Activated CD4-positive, alpha-beta memory T cell treated with anti-CD3 and anti-CD28 coated beads for 36 hours (primary cell): Measurements from ENCODE around the gene SETX. TPM values are rescaled to one million over a fixed set of nuclear protein-coding genes. Genes with fewer than 3 reads are reported as not detected.

Source experiments
- CTCF ChIA-PET: fragments of 350-600 bp; sonication (Branson Sonifier 250); formaldehyde crosslinking; loops from one replicate; lab custom pipeline; 2021; ENCODE audit warnings: antibody characterized with exemption, inconsistent platforms; lab: Charles Lee
- POLR2A ChIA-PET: fragments of 350-600 bp; sonication (Branson Sonifier 250); formaldehyde crosslinking; loops from one replicate; lab custom pipeline; 2021; ENCODE audit warnings: antibody characterized with exemption; lab: Charles Lee
- DNase-seq: peaks from one replicate; pipeline ENCODE4 v3.0.0-alpha.2; 2020
- H3K27ac Mint-ChIP-seq: one replicate; pipeline ENCODE4 v1.8.0; 2021; ENCODE audit warnings: mixed read lengths
- H3K27me3 Mint-ChIP-seq: one replicate; pipeline ENCODE4 v1.8.0; 2021; ENCODE audit warnings: mixed read lengths
- H3K36me3 Mint-ChIP-seq: one replicate; pipeline ENCODE4 v1.8.0; 2021; ENCODE audit warnings: mixed read lengths
- H3K4me1 Mint-ChIP-seq: one replicate; pipeline ENCODE4 v1.8.0; 2021; ENCODE audit warnings: low read depth, mixed read lengths
- H3K4me3 Mint-ChIP-seq: one replicate; pipeline ENCODE4 v1.8.0; 2021; ENCODE audit warnings: mild to moderate bottlenecking, mixed read lengths
- H3K9me3 Mint-ChIP-seq: one replicate; pipeline ENCODE4 v1.8.0; 2021; ENCODE audit warnings: mixed read lengths
- intact Hi-C: fragments of 100-400 bp; cut with micrococcal nuclease; formaldehyde crosslinking; loops from one replicate; pipeline ENCODE4 v1.15.1; 2023
- total RNA-seq, 2 experiments: library from RNA; stranded (reverse); gene quantifications; one replicate each; pipeline ENCODE4 v1.2.3, GENCODE V29; 2021

Gene SETX
- total RNA-seq, 2 experiments from 2014 or later: 41.6 to 42.3 TPM

DNA sequence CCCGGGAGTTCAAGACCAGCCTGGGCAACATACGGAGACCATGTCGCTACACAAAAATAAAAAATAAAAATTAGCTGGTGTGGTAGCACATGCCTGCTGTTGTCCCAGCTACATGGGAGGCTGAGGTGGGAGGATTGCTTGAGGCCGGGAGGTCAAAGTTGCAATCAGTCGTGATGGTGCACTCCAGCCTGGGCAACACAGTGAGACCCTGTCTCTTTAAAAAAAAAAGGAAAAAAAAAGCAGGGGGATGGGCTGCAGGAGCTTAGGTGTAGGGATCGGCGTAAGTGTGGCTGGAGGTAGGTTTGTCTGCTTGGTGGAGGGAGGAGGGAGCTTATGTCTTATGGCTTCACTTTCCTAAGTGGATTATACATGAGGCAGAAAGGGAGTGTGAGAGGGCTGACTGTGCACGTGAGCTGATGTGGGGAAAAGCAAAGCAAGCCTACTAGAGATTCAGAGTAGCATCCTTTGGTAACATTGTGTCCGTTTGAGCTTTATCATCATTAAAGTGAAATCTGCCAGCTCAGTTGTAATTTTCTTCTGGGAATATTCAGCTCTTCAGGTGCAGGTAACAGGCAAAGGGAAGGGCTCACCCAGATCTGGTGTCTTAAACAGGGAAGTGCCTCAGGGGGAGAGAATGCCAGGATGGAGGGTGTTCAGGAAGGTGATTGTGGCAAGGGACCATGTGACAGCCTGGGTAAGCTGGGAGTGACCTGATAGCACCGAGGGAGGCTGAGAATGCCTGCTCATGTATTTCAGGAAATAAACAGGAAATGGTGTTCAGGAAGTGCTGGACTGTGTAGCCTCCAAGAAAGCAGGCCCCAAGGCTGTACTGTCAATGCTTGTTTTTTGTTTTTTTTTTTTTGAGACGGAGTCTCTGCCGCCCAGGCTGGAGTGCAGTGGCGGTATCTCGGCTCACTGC is 17.6 kb upstream of the SETX start:
- H3K4me1 Mint-ChIP-seq: peaks cover 15% of the 10 kb centered on the region
- H3K4me3 Mint-ChIP-seq: no peak overlapping the region
- DNase-seq: no peak
- no peaks in the 10 kb centered on the region for H3K9me3 Mint-ChIP-seq
- intact Hi-C loops: loop anchor here (1.0 kb wide), 1 partner anchor 22 kb away; no protein-coding TSS in a partner anchor
- CTCF ChIA-PET: interaction anchor here (1.1 kb wide), 1 partner anchor 113 kb away, joined by 4 read pairs; no protein-coding TSS in a partner anchor
- peaks cover 17% of the 10 kb centered on the region for H3K36me3 Mint-ChIP-seq
- POLR2A ChIA-PET: interaction anchor here (0.6 to 1.1 kb wide), 4 partner anchors 18 to 268 kb away, joined by 3 to 5 read pairs (median 4); partner anchors contain the start of gene SETX
- H3K27ac Mint-ChIP-seq: peak overlapping the region; percentile 6
- H3K27me3 Mint-ChIP-seq: no peaks in the 10 kb centered on the region

- H3K9me3 Mint-ChIP-seq: no peaks in the 10 kb centered on the region
- H3K4me1 Mint-ChIP-seq: peaks cover 15% of the 10 kb centered on the region
- no peaks in the 10 kb centered on the region for H3K27me3 Mint-ChIP-seq
- DNase-seq: no peak
- peaks cover 9% of the 10 kb centered on the region for H3K36me3 Mint-ChIP-seq
- intact Hi-C loops: no loop called here
- CTCF ChIA-PET: interaction anchor here (0.6 kb wide), 1 partner anchor 44 kb away, joined by 5 read pairs; no protein-coding TSS in a partner anchor
- H3K4me3 Mint-ChIP-seq: no peak overlapping the region
- POLR2A ChIA-PET: no interaction called here
- H3K27ac Mint-ChIP-seq: no peak overlapping the region
These were observed 15.8 kb upstream of the SETX start for GRCh38 chr9:132370592-132370991.

DNA sequence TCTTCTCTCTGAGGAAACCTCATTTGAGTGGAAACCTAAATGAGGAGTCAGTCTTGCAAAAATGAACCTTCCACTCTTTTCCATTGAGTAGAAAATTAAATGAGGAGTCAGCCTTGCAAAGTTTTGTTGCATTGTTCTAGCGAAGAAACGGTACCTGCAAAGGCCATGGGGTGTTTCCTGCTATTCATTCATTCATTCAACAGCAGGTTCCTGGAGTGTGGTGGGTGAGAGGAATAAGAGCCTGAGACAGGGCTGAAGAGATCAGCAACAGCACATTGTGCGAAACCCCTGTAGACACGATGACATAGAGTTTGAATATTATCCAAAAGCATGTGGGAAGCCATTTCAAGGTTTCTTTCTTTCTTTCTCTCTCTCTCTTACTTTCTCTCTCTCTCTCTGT is 14.6 kb upstream of the SETX start:
- no peak for DNase-seq
- no peak overlapping the region for H3K27ac Mint-ChIP-seq
- H3K4me3 Mint-ChIP-seq: no peak overlapping the region
- no peaks in the 10 kb centered on the region for H3K9me3 Mint-ChIP-seq
- intact Hi-C loops: no loop called here
- POLR2A ChIA-PET: interaction anchor here (0.5 kb wide), 1 partner anchor 35 kb away, joined by 3 read pairs; no protein-coding TSS in a partner anchor
- peaks cover 15% of the 10 kb centered on the region for H3K4me1 Mint-ChIP-seq
- H3K36me3 Mint-ChIP-seq: peaks cover 2% of the 10 kb centered on the region
- H3K27me3 Mint-ChIP-seq: no peaks in the 10 kb centered on the region
- CTCF ChIA-PET: no interaction called here

- CTCF ChIA-PET: interaction anchor here (0.8 kb wide), 1 partner anchor 107 kb away, joined by 3 read pairs; no protein-coding TSS in a partner anchor
- no peak for DNase-seq
- Mint-ChIP-seq H3K27me3 (no peaks in the 10 kb centered on the region), H3K4me3 (no peak overlapping the region), H3K27ac (no peak overlapping the region), H3K36me3 (peaks cover 1% of the 10 kb centered on the region), H3K4me1 (peaks cover 6% of the 10 kb centered on the region), H3K9me3 (no peaks in the 10 kb centered on the region)
- intact Hi-C loops: no loop called here
- POLR2A ChIA-PET: no interaction called here
These were observed 13.0 kb upstream of the SETX start for GRCh38 chr9:132367613-132368313.

- H3K27me3 Mint-ChIP-seq: no peaks in the 10 kb centered on the region
- no peak for DNase-seq
- CTCF ChIA-PET: no interaction called here
- POLR2A ChIA-PET: no interaction called here
- no peak overlapping the region for H3K4me3 Mint-ChIP-seq
- H3K9me3 Mint-ChIP-seq: no peaks in the 10 kb centered on the region
- no peaks in the 10 kb centered on the region for H3K4me1 Mint-ChIP-seq
- H3K36me3 Mint-ChIP-seq: peaks cover 1% of the 10 kb centered on the region
- no peak overlapping the region for H3K27ac Mint-ChIP-seq
- intact Hi-C loops: no loop called here
These were observed 11.7 kb upstream of the SETX start for GRCh38 chr9:132366481-132366880.

DNA sequence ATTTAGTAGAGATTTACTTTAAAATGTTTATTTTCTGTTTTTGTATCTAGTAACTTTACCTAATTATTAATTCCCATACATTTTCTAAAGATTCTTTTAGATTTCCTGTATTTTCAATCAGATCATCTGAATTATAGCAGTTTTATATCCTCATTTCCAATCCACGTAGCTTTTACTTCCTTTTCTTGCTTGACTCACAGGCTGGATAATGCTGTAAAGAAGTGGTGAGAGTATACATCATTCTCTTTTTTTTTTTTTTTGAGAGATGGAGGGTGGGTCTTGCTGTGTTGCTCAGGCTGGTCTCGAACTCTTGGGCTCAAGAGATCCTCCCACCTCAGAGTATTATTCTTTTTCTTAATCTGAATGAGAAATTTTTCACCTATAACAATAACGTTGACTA is 11.2 kb upstream of the SETX start:
- Mint-ChIP-seq H3K27ac (no peak overlapping the region), H3K9me3 (no peaks in the 10 kb centered on the region), H3K4me3 (no peak overlapping the region), H3K27me3 (no peaks in the 10 kb centered on the region), H3K4me1 (no peaks in the 10 kb centered on the region), H3K36me3 (no peaks in the 10 kb centered on the region)
- DNase-seq: no peak
- CTCF ChIA-PET: no interaction called here
- intact Hi-C loops: no loop called here
- POLR2A ChIA-PET: no interaction called here

GRCh38 chr9:132364068-132364467 is 9.3 kb upstream of the SETX start:
- Mint-ChIP-seq H3K27me3 (no peaks in the 10 kb centered on the region), H3K4me3 (no peak overlapping the region), H3K4me1 (no peaks in the 10 kb centered on the region), H3K36me3 (no peaks in the 10 kb centered on the region), H3K9me3 (no peaks in the 10 kb centered on the region), H3K27ac (no peak overlapping the region)
- intact Hi-C loops: no loop called here
- POLR2A ChIA-PET: no interaction called here
- DNase-seq: no peak
- CTCF ChIA-PET: no interaction called here

- intact Hi-C loops: loop anchor here (10.0 kb wide), 3 partner anchors 623 to 1663 kb away; partner anchors contain the start of gene EXOSC2
- POLR2A ChIA-PET: no interaction called here
- Mint-ChIP-seq H3K36me3 (peaks cover 16% of the 10 kb centered on the region), H3K9me3 (no peaks in the 10 kb centered on the region), H3K27me3 (no peaks in the 10 kb centered on the region), H3K27ac (no peak overlapping the region), H3K4me3 (no peak overlapping the region), H3K4me1 (peaks cover 14% of the 10 kb centered on the region)
- CTCF ChIA-PET: no interaction called here
- no peak for DNase-seq
These were observed 3.0 kb upstream of the SETX start for GRCh38 chr9:132357764-132358163.

DNA sequence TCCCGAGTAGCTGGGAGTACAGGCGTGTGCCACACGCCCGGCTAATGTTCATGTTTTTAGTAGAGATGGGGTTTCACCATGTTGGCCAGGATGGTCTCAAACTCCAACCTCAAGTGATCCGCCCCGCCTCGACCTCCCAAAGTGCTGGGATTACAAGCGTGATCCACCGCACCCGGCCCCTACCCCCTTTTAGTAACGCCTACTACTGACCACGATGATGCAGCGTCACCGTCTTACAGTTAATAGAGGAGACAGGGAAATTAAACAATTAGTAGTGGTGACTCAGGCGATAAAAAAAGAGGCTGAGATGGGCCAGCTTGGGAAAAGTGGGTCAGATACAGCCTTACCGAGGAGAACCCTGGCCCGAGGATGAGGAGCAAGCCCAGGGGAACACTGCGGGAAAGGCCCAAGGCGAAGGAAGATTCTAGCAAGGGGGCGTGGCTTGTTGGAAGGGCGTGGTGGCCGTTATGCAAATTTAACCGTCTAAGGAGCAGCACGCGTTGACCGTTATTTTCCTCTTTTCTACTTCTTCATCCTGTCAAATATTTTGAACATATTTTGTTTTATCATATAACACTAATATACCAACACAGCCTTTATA is 1.6 kb upstream of the SETX start:
- ChIA-PET CTCF (no interaction called here), POLR2A (no interaction called here)
- H3K27ac Mint-ChIP-seq: peak overlapping the region; percentile 33
- peaks cover 28% of the 10 kb centered on the region for H3K36me3 Mint-ChIP-seq
- H3K4me3 Mint-ChIP-seq: no peak overlapping the region
- peaks cover 27% of the 10 kb centered on the region for H3K4me1 Mint-ChIP-seq
- intact Hi-C loops: loop anchor here (10.0 kb wide), 3 partner anchors 622 to 1662 kb away; partner anchors contain the start of gene EXOSC2
- no peak for DNase-seq
- no peaks in the 10 kb centered on the region for H3K9me3 Mint-ChIP-seq
- H3K27me3 Mint-ChIP-seq: no peaks in the 10 kb centered on the region

DNA sequence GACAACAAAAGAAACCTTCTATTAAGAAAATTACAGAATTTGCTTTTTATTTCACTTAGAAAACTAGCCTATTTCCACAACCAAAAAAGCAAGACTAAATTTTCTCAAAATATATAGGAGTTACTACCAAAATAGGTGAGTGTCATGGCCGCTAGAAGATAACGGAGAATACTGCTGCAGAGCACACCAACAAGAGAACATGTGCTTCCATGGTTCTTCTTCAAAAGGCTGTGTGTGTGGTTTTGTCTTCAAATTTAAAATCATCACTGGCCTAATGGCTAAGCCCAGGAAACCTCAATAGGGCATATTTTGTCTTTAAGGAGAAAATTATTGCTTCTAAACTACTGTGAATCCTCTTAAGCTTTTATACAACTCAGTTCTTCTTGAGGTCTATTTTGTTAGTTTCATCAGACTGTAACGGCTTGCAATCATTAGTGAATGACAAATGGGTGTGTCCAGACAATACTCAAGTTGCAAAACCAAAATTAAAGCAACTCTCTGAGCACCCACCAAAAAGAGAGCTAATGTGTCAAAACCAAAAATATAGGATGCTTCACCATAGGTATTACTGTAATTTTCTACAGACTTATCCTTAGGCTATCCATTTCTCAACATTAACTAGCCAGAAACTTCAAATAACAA is 3.3 kb downstream of the SETX start:
- H3K9me3 Mint-ChIP-seq: no peaks in the 10 kb centered on the region
- H3K36me3 Mint-ChIP-seq: peaks cover 54% of the 10 kb centered on the region
- CTCF ChIA-PET: interaction anchor here (2.1 kb wide), 1 partner anchor 92 kb away, joined by 5 read pairs; no protein-coding TSS in a partner anchor
- POLR2A ChIA-PET: interaction anchor here (0.6 to 2.6 kb wide), 4 partner anchors 21 to 60 kb away, joined by 3 to 8 read pairs (median 4); no protein-coding TSS in a partner anchor
- H3K27ac Mint-ChIP-seq: peak overlapping the region; percentile 97
- intact Hi-C loops: loop anchor here (5.0 to 10.0 kb wide), 9 partner anchors 49 to 1657 kb away; partner anchors contain the start of genes EXOSC2, GTF3C4, MED22 and POMT1
- H3K27me3 Mint-ChIP-seq: no peaks in the 10 kb centered on the region
- H3K4me3 Mint-ChIP-seq: peak overlapping the region; percentile 57
- peaks cover 51% of the 10 kb centered on the region for H3K4me1 Mint-ChIP-seq
- DNase-seq: no peak

DNA sequence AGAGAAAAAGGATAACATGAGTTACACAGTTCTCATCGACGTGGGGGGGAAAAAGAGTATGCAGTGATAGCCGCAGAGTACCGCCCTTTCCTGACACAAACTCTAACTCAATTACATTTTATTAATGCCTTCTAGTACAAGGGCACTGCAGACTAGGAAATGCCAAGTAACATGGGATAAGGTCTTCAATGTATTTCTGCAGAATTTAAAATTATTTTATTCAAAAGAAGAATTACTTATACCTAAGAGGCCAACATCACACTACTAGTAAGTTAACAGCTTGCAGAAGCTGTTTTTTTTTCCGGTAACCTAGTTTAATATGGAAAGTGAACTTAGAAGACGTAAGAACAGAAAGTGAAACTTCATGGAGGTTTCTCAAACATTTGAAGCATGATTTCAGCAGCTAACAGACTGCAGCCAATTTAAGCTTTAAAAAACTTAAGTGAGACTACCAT is 3.9 kb downstream of the SETX start:
- POLR2A ChIA-PET: interaction anchor here (0.7 to 2.6 kb wide), 5 partner anchors 22 to 1021 kb away, joined by 3 to 8 read pairs (median 4); no protein-coding TSS in a partner anchor
- H3K27me3 Mint-ChIP-seq: no peaks in the 10 kb centered on the region
- intact Hi-C loops: loop anchor here (1.0 to 10.0 kb wide), 11 partner anchors 22 to 1656 kb away; partner anchors contain the start of genes EXOSC2, GTF3C4, MED22 and POMT1
- H3K9me3 Mint-ChIP-seq: no peaks in the 10 kb centered on the region
- peaks cover 51% of the 10 kb centered on the region for H3K4me1 Mint-ChIP-seq
- peaks cover 59% of the 10 kb centered on the region for H3K36me3 Mint-ChIP-seq
- DNase-seq: peak; percentile 43
- peak overlapping the region; percentile 97 for H3K27ac Mint-ChIP-seq
- CTCF ChIA-PET: interaction anchor here (1.0 to 2.1 kb wide), 5 partner anchors 13 to 98 kb away, joined by 3 to 5 read pairs (median 3); no protein-coding TSS in a partner anchor
- peak overlapping the region; percentile 57 for H3K4me3 Mint-ChIP-seq
